ENCODE measurements around the gene CPNE9.

Gene CPNE9

DNA sequence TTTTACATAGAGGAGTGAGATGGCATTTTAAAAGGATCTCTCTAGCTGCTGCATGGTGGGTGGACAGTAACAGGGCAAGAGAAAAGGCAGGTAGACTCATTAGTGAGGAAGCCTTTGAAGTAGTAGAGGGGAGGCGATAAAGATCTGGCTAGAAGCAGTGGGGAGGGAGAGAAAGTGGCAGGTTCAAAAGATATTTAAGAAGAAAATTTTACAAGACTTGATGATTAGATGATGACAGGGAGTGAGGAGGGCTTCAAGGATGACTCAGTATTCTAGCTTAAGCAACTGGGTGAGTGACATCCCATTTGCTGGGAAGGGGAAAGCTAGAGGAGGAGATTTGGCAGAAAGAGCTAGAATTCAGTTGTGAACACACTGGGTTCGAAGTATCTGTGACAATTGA is 24.1 kb downstream of the CPNE9 start (continued):
- TF ChIP-seq, protein P1, sequence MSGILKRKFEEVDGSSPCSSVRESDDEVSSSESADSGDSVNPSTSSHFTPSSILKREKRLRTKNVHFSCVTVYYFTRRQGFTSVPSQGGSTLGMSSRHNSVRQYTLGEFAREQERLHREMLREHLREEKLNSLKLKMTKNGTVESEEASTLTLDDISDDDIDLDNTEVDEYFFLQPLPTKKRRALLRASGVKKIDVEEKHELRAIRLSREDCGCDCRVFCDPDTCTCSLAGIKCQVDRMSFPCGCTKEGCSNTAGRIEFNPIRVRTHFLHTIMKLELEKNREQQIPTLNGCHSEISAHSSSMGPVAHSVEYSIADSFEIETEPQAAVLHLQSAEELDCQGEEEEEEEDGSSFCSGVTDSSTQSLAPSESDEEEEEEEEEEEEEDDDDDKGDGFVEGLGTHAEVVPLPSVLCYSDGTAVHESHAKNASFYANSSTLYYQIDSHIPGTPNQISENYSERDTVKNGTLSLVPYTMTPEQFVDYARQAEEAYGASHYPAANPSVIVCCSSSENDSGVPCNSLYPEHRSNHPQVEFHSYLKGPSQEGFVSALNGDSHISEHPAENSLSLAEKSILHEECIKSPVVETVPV (CRISPR knock-in tag; IDR thresholded peaks at IDR 0.05): no peak

DNA sequence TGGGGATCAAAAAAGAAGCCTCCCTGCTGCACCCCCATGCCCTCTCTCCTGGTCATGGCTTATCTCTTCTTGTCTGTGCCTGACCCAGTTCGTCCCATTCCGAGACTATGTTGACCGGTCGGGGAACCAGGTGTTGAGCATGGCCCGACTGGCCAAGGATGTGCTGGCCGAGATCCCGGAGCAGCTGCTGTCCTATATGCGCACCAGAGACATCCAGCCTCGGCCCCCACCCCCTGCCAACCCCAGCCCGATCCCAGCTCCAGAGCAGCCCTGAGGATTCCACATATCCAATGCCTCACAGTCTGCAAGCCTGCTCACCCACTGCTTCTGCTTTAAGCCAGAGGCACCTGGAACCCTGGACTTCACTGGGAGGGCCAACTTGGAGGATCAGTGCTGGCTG is 25.8 kb downstream of the CPNE9 start:
- no peak for TF ChIP-seq ZC3H10 (CRISPR knock-in tag; IDR thresholded peaks at IDR 0.05)
- ATAC-seq: no peak

DNA sequence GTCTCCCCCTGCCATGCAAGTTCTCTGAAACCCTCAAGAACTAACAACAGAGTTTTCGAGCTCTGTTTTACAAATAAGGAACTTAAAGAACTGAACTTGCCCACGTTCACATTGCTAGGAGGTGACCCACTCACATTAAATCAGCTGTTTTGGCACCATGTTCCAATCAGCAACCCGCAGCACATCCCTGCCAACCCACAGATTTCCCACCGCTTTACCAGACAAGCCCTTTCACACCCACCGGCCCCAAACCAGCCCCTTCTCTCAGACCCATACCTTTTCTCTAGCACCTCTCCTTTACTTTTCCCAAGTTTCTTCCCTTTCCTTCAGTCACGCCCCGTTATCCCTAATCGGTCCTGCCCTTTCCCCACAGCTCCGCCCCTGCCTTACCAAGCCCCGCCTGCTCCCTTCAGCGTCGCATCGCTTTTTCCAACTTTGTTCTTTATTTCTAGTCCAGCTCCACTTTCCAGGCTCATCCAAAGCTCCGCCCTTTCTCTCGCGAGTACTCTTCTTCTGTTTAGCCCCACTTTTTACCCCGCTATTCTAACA is 27.1 kb downstream of the CPNE9 start:
- peak; percentile 86 for ATAC-seq
- no peak for TF ChIP-seq ZFP30 (CRISPR knock-in tag; IDR thresholded peaks at IDR 0.05)
- TF ChIP-seq ARNTL (CRISPR knock-in tag; IDR thresholded peaks at IDR 0.05; ENCODE audit: borderline replicate concordance, low read depth): no peak
- no peak for TF ChIP-seq PATZ1 (CRISPR knock-in tag; IDR thresholded peaks at IDR 0.05; ENCODE audit: borderline replicate concordance)
- no peak for TF ChIP-seq OSR1 (CRISPR knock-in tag; IDR thresholded peaks at IDR 0.05)
- TF ChIP-seq ZNF70 (CRISPR knock-in tag; IDR thresholded peaks at IDR 0.05): no peak
- TF ChIP-seq, protein P2, sequence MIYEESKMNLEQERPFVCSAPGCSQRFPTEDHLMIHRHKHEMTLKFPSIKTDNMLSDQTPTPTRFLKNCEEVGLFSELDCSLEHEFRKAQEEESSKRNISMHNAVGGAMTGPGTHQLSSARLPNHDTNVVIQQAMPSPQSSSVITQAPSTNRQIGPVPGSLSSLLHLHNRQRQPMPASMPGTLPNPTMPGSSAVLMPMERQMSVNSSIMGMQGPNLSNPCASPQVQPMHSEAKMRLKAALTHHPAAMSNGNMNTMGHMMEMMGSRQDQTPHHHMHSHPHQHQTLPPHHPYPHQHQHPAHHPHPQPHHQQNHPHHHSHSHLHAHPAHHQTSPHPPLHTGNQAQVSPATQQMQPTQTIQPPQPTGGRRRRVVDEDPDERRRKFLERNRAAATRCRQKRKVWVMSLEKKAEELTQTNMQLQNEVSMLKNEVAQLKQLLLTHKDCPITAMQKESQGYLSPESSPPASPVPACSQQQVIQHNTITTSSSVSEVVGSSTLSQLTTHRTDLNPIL (CRISPR knock-in tag; IDR thresholded peaks at IDR 0.05; ENCODE audit: low read depth): no peak
- no peak for TF ChIP-seq RARB (CRISPR knock-in tag; IDR thresholded peaks at IDR 0.05)
- TF ChIP-seq TCF4 (CRISPR knock-in tag; IDR thresholded peaks at IDR 0.05; ENCODE audit: borderline replicate concordance): no peak
- TF ChIP-seq GLIS3 (CRISPR knock-in tag; IDR thresholded peaks at IDR 0.05): no peak
- no peak for TF ChIP-seq BACH2 (CRISPR knock-in tag; IDR thresholded peaks at IDR 0.05; ENCODE audit: borderline replicate concordance)
- no peak for TF ChIP-seq CSDC2 (CRISPR knock-in tag; IDR thresholded peaks at IDR 0.05)
- TF ChIP-seq ZNF565 (CRISPR knock-in tag; conservative IDR thresholded peaks at IDR 0.05; ENCODE audit: low read depth): no peak
- TF ChIP-seq, protein P3, sequence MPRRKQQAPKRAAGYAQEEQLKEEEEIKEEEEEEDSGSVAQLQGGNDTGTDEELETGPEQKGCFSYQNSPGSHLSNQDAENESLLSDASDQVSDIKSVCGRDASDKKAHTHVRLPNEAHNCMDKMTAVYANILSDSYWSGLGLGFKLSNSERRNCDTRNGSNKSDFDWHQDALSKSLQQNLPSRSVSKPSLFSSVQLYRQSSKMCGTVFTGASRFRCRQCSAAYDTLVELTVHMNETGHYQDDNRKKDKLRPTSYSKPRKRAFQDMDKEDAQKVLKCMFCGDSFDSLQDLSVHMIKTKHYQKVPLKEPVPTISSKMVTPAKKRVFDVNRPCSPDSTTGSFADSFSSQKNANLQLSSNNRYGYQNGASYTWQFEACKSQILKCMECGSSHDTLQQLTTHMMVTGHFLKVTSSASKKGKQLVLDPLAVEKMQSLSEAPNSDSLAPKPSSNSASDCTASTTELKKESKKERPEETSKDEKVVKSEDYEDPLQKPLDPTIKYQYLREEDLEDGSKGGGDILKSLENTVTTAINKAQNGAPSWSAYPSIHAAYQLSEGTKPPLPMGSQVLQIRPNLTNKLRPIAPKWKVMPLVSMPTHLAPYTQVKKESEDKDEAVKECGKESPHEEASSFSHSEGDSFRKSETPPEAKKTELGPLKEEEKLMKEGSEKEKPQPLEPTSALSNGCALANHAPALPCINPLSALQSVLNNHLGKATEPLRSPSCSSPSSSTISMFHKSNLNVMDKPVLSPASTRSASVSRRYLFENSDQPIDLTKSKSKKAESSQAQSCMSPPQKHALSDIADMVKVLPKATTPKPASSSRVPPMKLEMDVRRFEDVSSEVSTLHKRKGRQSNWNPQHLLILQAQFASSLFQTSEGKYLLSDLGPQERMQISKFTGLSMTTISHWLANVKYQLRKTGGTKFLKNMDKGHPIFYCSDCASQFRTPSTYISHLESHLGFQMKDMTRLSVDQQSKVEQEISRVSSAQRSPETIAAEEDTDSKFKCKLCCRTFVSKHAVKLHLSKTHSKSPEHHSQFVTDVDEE (CRISPR knock-in tag; IDR thresholded peaks at IDR 0.05): no peak
- no peak for TF ChIP-seq ISL1 (CRISPR knock-in tag; IDR thresholded peaks at IDR 0.05)
- TF ChIP-seq, protein P1 (CRISPR knock-in tag; IDR thresholded peaks at IDR 0.05): no peak
- no peak for TF ChIP-seq TOX (CRISPR knock-in tag; IDR thresholded peaks at IDR 0.05; ENCODE audit: borderline replicate concordance)
- no peak for TF ChIP-seq SNAI2 (CRISPR knock-in tag; IDR thresholded peaks at IDR 0.05)
- TF ChIP-seq PPARA (CRISPR knock-in tag; IDR thresholded peaks at IDR 0.05; ENCODE audit: borderline replicate concordance): no peak
- no peak for TF ChIP-seq ESRRG (CRISPR knock-in tag; IDR thresholded peaks at IDR 0.05)

Data from SK-N-SH treated with all-trans-retinoic acid at 6 μM for 48 hours (cell line).